Lower lobe of right lung (tissue), 2 donors: Measurements from ENCODE around the gene TBX2. TPM values are rescaled to one million over a fixed set of nuclear protein-coding genes. Genes with fewer than 3 reads are reported as not detected.

ENCODE experiments used
- ATAC-seq, 2 donors: fragments of 200-7000 bp; cut with Tn5 transposase; one replicate each; pipeline ENCODE4 v1.9.1; 2020 to 2022; ENCODE audit warnings: mild to moderate bottlenecking in 2 of 2, moderate library complexity in 2 of 2
- DNase-seq: peaks from one replicate; pipeline ENCODE4 v3.0.0-alpha.2; 2020
- H3K27ac ChIP-seq: fragments of 200-600 bp; one replicate; pipeline ENCODE4 v1.8.0; 2022
- H3K27me3 ChIP-seq: fragments of 200-600 bp; one replicate; pipeline ENCODE4 v1.8.0; 2022; ENCODE audit warnings: low read depth
- H3K36me3 ChIP-seq: fragments of 200-600 bp; one replicate; pipeline ENCODE4 v1.8.0; 2022; ENCODE audit warnings: mild to moderate bottlenecking
- H3K4me1 ChIP-seq: fragments of 200-600 bp; one replicate; pipeline ENCODE4 v1.8.0; 2022
- H3K4me3 ChIP-seq: fragments of 200-600 bp; one replicate; pipeline ENCODE4 v1.8.0; 2022; ENCODE audit warnings: mild to moderate bottlenecking
- H3K9me3 ChIP-seq: fragments of 200-600 bp; one replicate; pipeline ENCODE4 v1.8.0; 2022
- intact Hi-C: fragments of 100-400 bp; cut with DNase I; formaldehyde crosslinking; loops from one replicate; pipeline ENCODE4 v1.11.0; 2022
- total RNA-seq: library from RNA; stranded (reverse); fragmentation: NEBNext Ultra II Directional; extraction: Animal tissue kit (Norgen Biotek cat#: 25700); gene quantifications from one replicate; pipeline ENCODE4 v1.2.1, GENCODE V29; 2021
- TF ChIP-seq, protein P1 (sequence below): fragments of 200-600 bp; IDR thresholded peaks from one replicate; pipeline ENCODE4 v1.8.0; 2022; ENCODE audit warnings: antibody characterized with exemption, mild to moderate bottlenecking
- donor health status: DM: no; HTN: yes; CAD: no; lungs with severe emphysema.

Gene TBX2
- total RNA-seq, 1 donor from 2014 or later: 83.3 TPM

- Histone ChIP-seq H3K9me3 (no peaks in the 10 kb centered on the region), H3K4me1 (no peaks in the 10 kb centered on the region), H3K4me3 (no peak overlapping the region), H3K36me3 (no peaks in the 10 kb centered on the region), H3K27ac (no peak overlapping the region), H3K27me3 (no peaks in the 10 kb centered on the region)
- DNase-seq (peak; percentile 6), ATAC-seq (no peak)
- intact Hi-C loops: no loop called here
- TF ChIP-seq, protein P1, sequence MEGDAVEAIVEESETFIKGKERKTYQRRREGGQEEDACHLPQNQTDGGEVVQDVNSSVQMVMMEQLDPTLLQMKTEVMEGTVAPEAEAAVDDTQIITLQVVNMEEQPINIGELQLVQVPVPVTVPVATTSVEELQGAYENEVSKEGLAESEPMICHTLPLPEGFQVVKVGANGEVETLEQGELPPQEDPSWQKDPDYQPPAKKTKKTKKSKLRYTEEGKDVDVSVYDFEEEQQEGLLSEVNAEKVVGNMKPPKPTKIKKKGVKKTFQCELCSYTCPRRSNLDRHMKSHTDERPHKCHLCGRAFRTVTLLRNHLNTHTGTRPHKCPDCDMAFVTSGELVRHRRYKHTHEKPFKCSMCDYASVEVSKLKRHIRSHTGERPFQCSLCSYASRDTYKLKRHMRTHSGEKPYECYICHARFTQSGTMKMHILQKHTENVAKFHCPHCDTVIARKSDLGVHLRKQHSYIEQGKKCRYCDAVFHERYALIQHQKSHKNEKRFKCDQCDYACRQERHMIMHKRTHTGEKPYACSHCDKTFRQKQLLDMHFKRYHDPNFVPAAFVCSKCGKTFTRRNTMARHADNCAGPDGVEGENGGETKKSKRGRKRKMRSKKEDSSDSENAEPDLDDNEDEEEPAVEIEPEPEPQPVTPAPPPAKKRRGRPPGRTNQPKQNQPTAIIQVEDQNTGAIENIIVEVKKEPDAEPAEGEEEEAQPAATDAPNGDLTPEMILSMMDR: no peak
Observed at GRCh38 chr17:61366076-61366714, 33.4 kb upstream of the TBX2 start.

GRCh38 chr17:61366715-61367413 is 32.8 kb upstream of the TBX2 start:
- TF ChIP-seq, protein P1: no peak
- Histone ChIP-seq H3K4me1 (no peaks in the 10 kb centered on the region), H3K27ac (no peak overlapping the region), H3K9me3 (no peaks in the 10 kb centered on the region), H3K27me3 (no peaks in the 10 kb centered on the region), H3K4me3 (no peak overlapping the region), H3K36me3 (no peaks in the 10 kb centered on the region)
- no peak for DNase-seq
- ATAC-seq: no peak
- intact Hi-C loops: no loop called here

DNA sequence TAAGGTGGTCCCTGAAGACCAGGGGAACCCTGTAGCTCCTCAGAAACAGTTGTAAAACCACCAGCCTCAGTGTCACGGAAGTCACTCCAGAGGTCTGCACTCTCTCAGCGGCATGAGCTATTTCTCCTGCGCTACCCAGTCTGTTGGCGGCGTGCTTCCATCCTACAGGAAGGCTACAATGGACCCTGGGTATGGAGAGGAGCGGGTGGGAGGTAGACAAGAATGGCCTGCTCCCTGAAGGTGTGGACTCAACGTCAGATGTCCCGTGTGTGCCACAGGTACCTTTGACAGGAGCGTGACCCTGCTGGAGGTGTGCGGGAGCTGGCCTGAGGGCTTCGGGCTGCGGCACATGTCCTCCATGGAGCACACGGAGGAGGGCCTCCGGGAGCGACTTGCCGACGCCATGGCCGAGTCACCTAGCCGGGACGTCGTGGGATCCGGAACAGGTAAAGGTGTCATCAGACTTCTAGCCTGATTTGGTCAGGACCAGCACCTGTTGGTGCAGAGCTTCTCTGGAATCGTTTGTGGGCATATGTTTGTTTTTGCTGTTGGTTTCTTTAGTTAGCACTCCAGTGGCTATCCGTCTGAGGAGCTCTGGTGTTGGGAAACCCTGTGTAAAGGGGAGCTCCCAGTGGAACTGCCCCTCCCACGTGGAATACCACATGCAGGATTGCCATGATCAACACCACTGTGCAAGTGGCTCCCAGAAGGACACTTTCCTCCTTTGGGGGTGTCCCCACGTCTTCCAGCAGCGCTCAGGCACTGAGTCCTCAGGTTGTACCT is 31.4 kb upstream of the TBX2 start:
- no peak for ATAC-seq
- no peaks in the 10 kb centered on the region for H3K36me3 ChIP-seq
- intact Hi-C loops: no loop called here

DNA sequence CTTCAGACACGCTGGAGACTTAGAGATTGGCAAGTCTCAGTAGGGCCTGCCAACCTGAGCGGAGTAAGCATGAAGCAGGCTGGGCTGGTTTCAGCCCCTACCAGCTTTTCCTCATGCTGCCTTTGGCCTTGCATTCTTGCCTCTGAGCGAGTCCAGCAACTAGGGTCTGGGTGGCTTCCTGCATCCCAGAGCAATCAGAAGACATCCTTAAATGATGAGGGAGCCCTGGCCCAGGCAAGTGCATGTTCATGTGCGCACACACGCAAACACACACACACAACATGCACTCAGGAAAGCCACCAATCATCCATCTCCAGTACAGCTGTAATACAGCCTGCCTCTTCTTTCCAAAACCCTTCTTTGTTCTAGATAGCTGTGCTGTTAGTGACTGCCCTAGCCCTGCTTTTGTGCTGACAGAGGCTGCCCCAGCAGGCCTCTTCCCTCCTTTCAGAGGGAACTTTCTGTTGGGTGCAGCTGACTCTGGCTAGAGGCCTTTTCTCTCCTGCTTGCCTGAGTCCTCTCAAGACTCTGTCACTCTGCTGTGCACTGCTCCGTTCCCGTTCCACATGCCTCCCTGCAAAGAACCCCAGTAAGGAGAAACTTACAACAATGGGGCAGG is 30.7 kb upstream of the TBX2 start:
- intact Hi-C loops: no loop called here
- Histone ChIP-seq H3K4me3 (no peak overlapping the region), H3K27ac (no peak overlapping the region), H3K9me3 (no peaks in the 10 kb centered on the region), H3K27me3 (no peaks in the 10 kb centered on the region), H3K4me1 (no peaks in the 10 kb centered on the region), H3K36me3 (no peaks in the 10 kb centered on the region)
- TF ChIP-seq, protein P1: no peak
- ATAC-seq (no peak), DNase-seq (no peak)

More for the DNA sequence above, 31.4 kb upstream of the TBX2 start:
- Histone ChIP-seq H3K27me3 (no peaks in the 10 kb centered on the region), H3K4me3 (no peak overlapping the region), H3K4me1 (no peaks in the 10 kb centered on the region), H3K27ac (no peak overlapping the region), H3K9me3 (no peaks in the 10 kb centered on the region)
- TF ChIP-seq, protein P1: no peak
- no peak for DNase-seq

- Histone ChIP-seq H3K27me3 (no peaks in the 10 kb centered on the region), H3K9me3 (no peaks in the 10 kb centered on the region), H3K27ac (no peak overlapping the region), H3K4me1 (no peaks in the 10 kb centered on the region), H3K4me3 (no peak overlapping the region), H3K36me3 (no peaks in the 10 kb centered on the region)
- TF ChIP-seq, protein P1: no peak
- DNase-seq (no peak), ATAC-seq (no peak)
- intact Hi-C loops: no loop called here
Observed at GRCh38 chr17:61369751-61370150, 29.9 kb upstream of the TBX2 start.
